ENCODE measurements around the gene SLC27A6.

- TF ChIP-seq EZH2phosphoT487 (IDR thresholded peaks at IDR 0.05; ENCODE audit: low read depth): no peak
- TF ChIP-seq, protein P1, sequence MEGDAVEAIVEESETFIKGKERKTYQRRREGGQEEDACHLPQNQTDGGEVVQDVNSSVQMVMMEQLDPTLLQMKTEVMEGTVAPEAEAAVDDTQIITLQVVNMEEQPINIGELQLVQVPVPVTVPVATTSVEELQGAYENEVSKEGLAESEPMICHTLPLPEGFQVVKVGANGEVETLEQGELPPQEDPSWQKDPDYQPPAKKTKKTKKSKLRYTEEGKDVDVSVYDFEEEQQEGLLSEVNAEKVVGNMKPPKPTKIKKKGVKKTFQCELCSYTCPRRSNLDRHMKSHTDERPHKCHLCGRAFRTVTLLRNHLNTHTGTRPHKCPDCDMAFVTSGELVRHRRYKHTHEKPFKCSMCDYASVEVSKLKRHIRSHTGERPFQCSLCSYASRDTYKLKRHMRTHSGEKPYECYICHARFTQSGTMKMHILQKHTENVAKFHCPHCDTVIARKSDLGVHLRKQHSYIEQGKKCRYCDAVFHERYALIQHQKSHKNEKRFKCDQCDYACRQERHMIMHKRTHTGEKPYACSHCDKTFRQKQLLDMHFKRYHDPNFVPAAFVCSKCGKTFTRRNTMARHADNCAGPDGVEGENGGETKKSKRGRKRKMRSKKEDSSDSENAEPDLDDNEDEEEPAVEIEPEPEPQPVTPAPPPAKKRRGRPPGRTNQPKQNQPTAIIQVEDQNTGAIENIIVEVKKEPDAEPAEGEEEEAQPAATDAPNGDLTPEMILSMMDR (IDR thresholded peaks at IDR 0.05; ENCODE audit: low read depth, low read length): no peak
Observed at GRCh38 chr5:128973244-128973643, 8.0 kb downstream of the SLC27A6 start.

Data from OCI-LY3 (cell line).